ENCODE measurements around the gene KRT24.
"Not testable (repeated sequence)": the region's sequence is repeated elsewhere in the genome, so short reads cannot be mapped to it uniquely, and the experiment has no call there.

KRT24 gene

GRCh38 chr17:40703652-40704051 is at the start of gene KRT24:
TSS of gene KRT24 (minus strand) at chr17:40703752. CDS start at chr17:40703693, 59 bp downstream.
- DNase-seq: no peak

DNA sequence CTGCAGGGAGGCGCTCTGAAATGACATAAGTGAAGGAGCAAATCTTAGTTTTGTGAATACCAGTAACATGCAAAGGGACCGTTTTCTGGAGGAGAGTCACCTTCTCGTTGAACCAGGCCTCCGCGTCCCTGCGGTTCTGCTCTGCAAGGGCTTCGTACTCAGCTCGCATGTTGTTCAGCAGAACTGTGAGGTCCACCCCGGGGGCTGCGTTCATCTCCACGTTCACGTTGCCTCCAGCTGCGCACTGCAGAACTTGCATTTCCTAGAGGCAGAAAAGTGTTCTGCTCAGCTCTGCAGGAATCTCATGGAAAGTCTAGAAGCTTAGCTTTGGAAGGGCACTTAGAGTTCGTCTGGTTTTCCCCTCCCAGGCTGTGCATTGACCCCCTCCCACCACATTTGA is 47.5 kb upstream of the KRT24 start:
- no peak for DNase-seq

DNA sequence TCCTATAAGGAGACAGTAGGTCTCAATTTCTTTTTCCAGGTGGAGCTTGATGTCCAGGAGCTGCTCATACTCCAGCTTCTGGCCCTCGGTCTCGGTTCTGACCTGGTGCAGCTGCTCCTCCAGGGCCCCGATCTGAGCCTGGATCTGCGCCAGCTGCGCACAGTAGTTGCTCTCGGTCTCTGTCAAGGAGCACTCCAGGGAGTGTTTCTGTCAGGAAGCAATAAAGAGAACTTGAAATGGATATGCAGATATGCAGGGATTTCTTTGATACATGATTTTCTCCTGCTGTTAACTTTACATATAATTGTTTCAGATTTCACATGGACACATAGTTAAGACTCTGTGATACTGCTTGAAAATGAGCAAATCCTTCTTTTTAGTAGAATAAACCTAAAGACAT is 46.8 kb upstream of the KRT24 start:
- no peak for DNase-seq

DNA sequence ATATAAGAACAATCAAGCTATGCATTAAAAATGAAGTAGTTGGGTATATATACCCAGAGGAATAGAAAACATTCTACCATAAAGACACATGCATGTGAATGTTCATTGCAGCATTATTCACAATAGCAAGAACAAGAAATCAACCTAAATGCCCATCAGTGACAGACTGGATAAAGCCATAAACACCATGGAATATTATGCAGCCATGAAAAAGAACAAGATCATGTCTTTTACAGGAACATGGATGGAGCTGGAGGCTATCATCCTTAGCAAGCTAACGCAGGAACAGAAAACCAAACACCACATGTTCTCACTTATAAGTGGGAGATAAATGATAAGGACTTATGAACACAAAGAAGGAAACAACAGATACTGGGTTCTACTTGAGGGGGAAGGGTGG is 45.1 kb upstream of the KRT24 start:
- DNase-seq: not testable (repeated sequence)

DNA sequence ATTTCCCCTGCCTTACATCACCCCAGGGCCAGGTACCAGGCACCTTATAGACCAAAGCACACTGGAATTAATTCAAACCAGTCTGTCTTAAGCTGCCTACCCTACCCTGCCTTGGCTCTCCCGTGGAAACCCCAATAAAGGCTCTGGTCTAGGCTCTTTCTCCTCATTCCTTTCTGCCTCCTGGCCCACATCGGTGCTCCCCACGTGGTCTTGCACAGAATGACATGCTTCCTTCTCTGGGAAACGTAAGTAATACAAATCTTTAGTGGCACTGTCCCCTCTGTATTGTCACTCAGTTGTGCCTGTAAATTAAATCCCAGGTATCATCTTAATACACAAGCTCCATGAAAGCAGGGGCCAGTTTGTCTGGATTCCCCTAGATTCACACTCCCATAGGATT is 35.0 kb upstream of the KRT24 start:
- no peak for DNase-seq

GRCh38 chr17:40735016-40735415 is 31.5 kb upstream of the KRT24 start:
- no peak for DNase-seq

- DNase-seq: no peak
Observed at GRCh38 chr17:40734018-40734417, 30.5 kb upstream of the KRT24 start.

GRCh38 chr17:40730970-40731369 is 27.4 kb upstream of the KRT24 start:
- DNase-seq: no peak

DNA sequence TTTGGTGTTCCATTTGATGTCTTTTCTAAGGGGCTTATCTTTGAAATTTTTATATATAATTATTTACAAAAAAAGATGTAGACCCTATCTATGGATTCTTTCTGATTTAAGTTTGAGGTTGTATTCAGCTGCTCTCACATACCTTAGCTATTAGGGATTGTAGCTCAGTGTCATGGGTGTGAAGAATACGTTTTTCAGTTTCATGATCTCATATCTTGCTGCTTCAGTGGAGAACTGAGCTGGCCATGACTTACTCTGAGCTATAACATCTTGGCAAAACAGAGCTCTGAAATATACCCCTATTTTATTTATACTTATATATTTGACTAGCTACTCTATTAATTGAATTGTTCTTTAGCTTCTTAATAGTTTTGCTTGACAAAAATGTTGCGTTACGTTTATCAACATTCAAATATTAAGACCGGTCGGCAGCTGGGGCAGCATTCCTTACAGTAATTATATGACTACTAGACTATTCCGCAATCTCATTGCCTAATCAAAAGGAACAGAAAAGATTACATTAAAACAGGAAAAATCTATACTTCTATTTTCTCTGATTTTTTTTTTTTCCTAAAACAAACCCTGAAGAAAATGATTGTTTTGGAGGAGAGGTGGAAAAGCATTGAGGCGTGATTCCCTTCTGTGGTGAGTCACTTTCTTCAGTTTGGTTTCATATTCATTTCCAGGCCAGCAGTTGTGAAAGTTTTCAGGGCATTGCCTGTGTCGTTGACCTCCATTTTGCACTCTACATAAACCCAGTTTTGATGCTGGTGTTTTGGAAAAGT is 24.1 kb upstream of the KRT24 start:
- DNase-seq: no peak

DNA sequence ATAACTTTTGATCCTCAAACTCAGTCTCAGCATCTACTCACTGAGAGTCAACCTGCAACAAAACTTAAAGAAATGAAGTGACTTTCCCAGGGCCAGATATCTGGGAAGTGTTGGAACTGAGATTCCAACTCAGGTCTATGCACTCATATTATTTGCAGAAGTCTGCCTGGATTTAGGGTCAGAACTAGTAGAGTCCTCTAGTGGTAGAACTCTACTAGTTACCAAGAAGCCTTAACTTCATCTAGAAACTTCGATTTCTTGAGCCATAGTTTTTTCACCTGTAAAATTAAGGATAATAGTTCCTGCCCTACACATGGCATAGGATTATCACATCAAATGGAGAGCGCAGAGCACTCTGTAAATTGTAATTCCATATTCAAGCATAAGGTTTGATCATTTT is 23.4 kb upstream of the KRT24 start:
- no peak for DNase-seq

DNA sequence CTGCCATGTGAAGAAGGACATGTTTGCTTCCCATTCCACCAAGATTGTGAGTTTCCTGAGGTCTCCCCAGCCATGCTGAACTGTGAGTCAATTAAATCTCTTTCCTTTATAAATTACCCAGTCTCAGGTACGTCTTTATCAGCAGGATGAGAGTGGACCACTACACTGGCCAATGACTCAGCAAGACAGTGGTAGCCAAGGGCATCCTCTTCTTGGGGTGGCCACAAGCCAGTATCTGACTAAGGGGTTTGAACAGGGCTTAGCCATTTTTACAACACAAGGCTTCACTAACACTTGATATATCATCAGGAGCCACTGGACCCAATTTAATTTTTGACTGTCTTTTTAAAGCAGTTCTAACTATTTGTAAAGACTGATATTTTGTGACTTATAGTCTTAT is 21.1 kb upstream of the KRT24 start:
- no peak for DNase-seq

DNA sequence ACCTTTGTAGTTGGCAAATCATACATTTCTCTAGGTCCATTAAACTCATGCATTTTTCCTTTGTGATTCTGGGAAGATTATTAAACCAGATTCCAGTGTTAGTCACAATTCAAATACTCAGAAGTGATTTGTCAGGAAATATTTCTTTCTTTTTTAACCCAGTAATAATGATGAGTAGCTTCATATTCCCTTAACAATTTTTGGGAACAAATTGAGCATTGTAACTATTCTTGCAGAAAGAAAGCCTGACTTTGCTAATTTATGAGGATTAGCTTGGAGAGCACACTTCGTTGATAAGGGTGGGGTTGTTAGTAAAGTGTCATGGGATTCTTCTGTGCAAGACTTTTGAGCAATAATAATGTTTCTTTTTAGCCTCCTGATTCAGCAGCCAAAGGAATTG is 18.7 kb upstream of the KRT24 start:
- DNase-seq: no peak

GRCh38 chr17:40720899-40721298 is 17.3 kb upstream of the KRT24 start:
- no peak for DNase-seq

GRCh38 chr17:40718930-40719329 is 15.4 kb upstream of the KRT24 start:
- no peak for DNase-seq

DNA sequence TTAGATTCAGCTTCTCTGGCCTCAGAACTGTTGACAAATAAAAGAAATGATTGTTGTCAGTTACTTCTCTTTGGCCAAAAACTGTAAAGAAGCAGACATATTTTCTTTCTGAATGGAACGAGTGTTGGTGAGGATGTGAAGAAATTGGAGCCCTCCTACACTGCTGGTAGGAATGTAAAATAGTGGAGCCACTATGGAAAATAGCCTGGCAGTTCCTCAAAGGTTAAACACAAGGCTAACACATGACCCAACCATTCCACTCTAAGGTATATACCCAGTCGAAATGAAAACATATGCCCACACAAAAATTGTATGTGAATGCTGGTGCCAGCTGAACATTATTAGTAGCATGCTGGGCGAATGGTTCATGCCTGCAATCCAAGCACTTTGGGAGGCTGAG is 14.2 kb upstream of the KRT24 start:
- no peak for DNase-seq

- no peak for DNase-seq
Observed at GRCh38 chr17:40714473-40714872, 10.9 kb upstream of the KRT24 start.

DNA sequence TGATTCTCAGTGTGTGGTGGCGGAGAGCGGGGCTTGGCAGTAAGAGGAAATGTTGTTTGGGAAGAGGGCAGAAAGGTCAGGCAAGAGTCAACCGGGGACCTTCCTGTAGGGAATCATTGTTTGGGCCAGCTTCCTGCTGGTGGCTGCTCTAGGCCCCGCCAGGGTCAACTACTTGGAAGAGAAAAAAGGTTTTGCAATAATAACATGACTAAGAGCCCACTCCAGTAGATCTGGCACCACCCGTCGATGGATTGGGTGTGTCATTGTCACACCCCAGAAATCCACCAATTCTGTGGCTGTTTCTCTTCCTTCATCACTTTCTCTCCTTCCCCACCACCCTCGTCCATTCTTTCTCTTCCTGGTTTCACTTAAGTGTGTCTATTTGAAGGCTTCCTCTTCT is 4.2 kb upstream of the KRT24 start:
- no peak for DNase-seq

DNA sequence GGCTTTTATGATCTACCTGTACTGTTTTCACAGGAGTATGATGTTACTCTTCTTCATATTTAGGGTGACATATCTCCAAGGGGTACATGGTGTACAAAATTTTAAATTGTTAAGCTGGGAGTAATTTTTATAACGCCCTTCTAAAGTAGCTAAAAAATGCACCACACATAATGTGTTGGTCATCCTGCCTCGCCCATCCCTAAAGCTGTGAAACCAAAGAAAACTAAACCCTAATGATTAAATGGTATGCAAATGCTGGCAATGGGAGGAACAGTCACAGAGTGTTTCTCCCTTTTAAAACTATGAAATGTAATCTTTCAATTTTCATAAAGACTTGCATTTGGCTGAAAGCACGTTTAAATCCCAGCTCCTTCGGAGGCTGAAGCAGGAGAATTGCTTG is 2.0 kb upstream of the KRT24 start:
- no peak for DNase-seq

GRCh38 chr17:40702271-40702670 is 1.3 kb downstream of the KRT24 start:
- DNase-seq: no peak

DNA sequence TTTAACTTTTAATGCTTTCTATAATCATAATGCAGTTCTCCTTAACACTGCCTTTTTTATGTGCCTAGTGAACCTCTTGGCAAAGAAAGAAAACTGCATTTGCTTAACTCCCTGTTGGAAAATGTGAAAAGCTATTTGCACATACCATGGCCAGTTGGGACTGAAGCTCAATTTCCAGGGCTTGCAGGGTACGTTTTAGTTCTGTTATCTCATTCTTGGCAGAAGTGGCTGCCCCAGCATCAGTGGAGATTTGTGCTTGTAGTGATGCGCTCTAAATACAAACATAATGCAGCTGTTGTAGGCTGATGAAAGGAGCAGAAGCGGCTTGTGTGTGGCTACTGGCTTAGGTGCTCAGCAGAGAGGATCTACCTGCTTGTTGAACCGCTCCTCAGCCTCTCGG is 3.7 kb downstream of the KRT24 start:
- DNase-seq: no peak

- DNase-seq: no peak
Observed at GRCh38 chr17:40699371-40699770, 4.2 kb downstream of the KRT24 start.

GRCh38 chr17:40697297-40697696 is 6.3 kb downstream of the KRT24 start:
- DNase-seq: no peak

DNA sequence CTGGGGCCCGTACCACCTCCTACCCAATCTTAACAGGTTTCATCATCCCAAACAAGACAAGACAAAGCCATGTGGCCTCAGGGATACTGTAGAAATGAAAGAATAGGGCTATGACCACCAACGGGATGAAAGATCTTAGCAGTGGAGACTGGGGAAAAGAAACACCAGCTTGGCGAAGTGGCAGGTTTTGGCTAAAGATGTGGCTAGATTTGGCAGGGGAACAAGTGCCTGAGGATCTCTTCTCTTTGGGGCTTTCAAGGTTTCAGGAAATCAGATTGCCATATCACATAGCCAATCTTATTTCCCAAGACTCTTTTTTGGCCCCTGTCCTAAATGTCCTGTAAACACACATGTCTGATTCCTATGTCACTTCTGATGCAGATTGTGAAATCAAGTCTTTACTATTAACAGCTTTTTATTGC is 6.9 kb downstream of the KRT24 start:
- peak; percentile 7 for DNase-seq

DNA sequence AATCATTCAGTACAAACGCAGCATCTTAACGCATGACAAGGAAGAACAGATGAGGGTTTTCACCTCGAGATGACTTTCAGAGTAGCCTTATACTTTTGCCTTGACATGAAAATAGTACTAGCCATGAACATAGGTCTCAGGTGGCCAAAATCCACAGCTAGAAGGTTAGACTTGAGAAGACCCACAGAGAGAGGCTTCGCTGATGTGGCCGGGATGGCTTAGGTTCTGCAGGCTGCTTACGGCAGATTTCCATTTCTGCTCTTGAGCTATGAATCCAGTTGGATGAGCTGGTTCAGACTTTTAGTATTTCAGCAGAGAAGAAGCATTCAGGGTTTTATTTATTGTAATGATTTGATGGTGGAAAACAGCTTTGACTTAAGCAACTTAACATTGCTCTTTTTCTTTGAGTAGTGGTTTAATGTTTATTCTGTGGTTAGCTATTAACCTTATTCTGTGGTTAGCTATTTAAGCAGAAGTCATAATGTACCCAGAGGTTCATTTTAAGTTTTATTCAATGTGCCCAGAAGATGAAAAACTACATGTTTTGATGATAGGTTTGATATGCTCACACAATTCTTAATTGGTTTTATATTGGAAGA is 7.6 kb downstream of the KRT24 start:
- peak; percentile 16 for DNase-seq

DNA sequence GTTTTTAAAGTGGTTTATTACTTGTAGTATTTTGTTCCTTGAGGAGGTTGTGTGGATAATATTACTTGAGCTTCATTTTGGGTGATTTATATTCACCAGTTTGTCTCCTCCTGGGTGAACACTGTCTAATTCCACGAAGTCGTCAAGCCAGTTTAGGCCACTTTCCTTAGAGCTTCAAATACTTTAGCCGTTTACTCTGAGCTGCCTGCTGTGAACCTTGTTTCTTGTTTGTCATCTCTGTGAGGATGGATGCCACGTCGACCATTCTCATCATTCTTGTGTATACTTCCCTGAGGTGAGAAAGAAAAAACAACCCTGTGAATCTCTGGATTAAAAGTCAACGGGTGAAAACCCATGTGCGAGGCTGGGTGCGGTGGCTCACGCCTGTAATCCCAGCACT is 9.0 kb downstream of the KRT24 start:
- DNase-seq: peak; percentile 3
